HuH-7 (cell line): ENCODE measurements around the gene CLK4.

Experiments used
- DNase-seq: peaks from one replicate; pipeline ENCODE4 v3.0.0; 2011; ENCODE audit warnings: low spot score

Gene CLK4

GRCh38 chr5:178637356-178638074 is 10.7 kb upstream of the CLK4 start:
- DNase-seq: no peak

DNA sequence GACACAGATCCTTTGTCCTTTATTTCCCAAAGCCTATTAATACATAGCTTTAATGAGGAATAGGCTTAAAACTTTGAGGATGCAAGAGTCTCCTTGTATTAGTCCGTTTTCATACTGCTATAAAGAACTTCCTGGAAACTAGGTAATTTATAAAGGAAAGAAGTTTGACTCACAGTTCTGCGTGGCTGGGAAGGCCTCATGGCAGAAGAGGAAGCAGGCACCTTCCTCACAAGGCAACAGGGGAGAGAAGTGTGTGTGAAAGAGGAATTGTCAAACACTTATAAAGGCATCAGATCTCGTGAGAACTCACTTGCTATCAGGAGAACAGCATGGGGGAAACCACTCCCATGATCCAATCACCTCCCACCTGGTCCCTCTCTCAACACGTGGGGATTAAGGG is 5.4 kb upstream of the CLK4 start:
- DNase-seq: no peak

DNA sequence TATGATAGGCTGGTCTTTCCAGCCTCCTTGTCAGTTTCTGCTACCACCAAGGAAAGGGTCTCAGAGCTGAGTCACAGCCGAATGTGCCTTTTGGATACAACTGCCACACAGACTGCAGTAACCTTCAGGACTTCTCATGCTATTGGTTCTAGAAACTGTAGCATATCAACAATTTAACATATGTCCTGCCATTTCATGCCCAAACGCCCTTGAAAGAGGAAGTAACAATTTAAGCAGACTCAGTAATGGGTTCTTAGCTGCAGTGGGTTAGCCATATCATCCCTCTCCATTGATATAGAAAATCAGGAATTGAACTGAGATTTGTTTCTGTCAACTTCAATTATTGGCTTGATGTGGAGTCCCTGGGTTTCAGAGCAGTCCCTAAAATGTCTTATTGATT is 4.1 kb upstream of the CLK4 start:
- no peak for DNase-seq

DNA sequence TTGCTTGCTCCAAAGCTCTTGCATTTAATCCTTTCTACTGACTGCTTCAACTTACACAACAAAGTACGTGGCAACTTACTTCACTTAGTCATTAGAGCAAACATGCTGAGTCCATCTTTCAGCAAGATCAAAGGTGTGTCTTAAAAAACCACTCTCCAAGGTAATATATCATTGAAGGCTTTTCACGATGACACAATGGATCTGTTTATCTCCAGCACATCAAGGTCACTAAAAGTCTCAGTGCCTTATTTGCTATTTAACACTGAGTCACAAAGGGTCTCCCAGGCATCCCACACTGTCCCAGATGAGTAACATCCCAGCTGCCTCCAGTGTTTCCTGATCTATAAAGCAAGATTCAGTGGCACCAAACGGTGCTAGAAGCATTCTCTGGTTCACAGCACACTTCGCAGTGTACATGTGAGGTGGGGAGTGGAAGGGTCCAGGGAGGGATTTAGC is 3.7 kb upstream of the CLK4 start:
- DNase-seq: no peak

DNA sequence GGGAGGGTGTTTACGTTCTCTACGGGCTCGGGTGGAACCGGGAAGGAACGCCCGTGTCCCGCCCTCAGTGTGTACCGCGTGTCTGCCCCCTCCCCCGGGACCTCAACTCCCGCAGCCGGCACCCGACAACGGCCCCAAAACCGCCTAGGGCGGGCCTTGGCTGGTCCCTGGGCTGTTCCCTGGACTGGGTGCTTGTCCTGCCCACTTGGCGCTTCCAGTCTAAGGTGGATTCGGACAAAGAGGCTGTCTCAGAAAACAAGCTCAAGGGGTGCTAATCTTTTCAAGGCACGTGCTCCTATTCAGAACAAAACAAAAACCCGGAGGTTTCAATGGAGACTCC is 379 bp upstream of the CLK4 start:
- DNase-seq: no peak

GRCh38 chr5:178625679-178626483 is 969 bp downstream of the CLK4 start:
- peak; percentile 56 for DNase-seq

GRCh38 chr5:178624631-178625546 is 2.0 kb downstream of the CLK4 start:
- DNase-seq: no peak

DNA sequence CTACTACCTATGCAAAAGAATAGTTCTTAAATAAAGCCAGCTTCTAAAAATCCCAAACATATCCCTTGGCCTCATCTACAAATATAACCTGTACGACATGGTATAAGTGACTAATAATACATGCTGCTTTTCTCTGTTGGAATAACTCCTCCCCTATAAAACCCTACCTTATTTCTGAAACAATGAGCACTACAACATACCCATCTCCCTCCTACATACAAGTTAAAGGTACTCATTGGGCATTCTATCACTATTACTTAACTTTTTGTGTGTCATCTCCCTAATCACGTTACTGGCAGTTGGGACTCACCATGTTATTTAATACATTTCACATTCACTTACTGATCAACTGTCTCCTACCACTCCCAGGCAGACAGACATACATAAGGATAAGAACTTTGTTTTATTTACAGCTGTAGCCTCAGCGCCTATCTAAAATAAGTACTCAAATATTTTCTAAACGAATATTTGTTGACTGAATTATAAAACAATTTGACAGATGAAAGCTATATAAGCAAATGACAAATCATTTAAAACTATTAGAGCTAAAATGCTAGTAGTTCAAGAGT is 4.1 kb downstream of the CLK4 start:
- DNase-seq: no peak

DNA sequence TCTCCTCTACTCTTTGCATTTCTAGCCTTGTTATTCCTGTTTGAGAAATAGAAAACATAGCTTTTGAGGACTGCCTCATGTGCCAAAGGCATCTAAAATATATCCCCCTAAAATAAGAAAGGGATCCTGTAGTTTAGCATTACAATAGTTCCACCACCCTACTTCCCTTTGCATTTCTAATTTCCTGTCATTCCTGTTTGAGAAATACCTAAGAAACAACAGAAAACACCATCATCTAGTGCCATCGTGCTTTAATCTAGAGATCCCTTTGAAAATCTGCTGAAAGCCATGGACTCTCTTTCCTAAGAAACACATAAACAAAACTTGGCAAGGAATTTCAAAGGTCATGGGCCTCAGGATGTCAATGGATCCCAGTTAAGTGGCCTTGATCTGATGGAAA is 7.5 kb downstream of the CLK4 start:
- no peak for DNase-seq

DNA sequence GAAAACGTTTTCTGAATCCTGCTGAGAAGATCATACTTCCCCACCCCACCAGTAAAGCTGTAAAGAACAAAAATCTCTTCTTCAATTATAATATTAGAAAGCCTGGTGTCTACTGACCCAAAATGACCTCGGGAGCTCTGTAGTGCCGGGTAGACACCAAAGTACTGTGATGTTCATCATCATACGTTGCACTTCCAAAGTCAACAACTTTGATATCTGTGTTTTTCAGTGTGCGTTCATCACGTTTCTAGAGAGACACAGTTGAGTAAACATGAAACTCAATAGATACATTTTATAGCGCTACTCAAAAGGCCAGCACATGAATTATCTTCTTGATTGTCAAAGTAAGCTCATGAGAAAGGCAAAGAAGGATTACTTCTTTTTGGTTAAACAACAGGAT is 14.6 kb downstream of the CLK4 start:
- no peak for DNase-seq

- no peak for DNase-seq
Measured at GRCh38 chr5:178606269-178606668, 20.6 kb downstream of the CLK4 start.

GRCh38 chr5:178605788-178606187 is 21.1 kb downstream of the CLK4 start:
- DNase-seq: no peak

DNA sequence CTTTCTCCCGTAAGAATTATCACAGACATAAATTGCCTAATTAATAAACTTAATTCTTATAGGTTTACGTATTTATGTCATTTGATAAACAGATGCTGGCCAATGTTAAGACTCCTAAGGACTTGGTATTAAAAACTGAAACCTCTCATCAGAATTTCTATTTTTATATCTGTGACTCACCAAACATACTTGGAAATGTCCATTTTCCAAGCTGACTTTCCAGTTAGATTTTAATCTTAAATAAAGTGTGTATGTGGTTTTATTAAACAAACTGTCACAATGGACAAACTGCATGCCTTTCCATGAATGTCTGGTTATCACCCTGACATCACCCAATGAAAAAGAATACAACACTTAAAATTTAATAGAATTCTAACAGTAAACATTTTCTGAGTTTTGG is 24.1 kb downstream of the CLK4 start:
- no peak for DNase-seq

GRCh38 chr5:178595750-178596149 is 31.1 kb downstream of the CLK4 start:
- no peak for DNase-seq

- DNase-seq: no peak
Measured at GRCh38 chr5:178595150-178595549, 31.7 kb downstream of the CLK4 start.

DNA sequence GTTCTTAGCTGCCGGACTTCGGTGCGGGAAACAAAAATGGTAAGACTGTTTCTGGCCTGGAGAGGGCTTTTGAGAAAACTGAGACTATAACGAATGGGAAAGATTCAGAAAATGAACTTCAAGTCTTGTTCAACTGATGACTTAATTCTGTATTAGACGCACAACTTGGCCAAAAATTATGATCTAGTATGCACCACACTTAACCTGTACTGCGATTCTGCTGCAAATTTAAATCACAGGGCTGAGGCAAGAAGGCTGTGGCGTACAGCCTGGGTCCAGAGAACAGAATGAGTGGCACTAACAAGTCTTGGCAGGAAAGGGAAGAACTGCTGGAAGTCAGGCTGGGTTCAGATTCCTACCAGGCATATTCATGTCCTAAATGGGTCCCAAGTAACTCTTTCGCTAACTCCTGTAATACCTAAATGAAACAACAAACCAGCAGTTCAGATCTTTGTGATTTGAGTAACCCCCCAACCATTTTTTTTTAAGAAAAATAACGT is 35.9 kb downstream of the CLK4 start:
- no peak for DNase-seq

GRCh38 chr5:178590141-178590923 is 36.5 kb downstream of the CLK4 start, which contains the start of gene COL23A1:
TSS of gene COL23A1 (minus strand) at chr5:178590393.
- DNase-seq: peak; percentile 56

GRCh38 chr5:178589180-178590140 is 37.4 kb downstream of the CLK4 start:
- DNase-seq: peak; percentile 50

- DNase-seq: no peak
Measured at GRCh38 chr5:178588769-178589168, 38.1 kb downstream of the CLK4 start.
